ENCODE data around the gene ARHGAP21. TPM values are rescaled to one million over a fixed set of nuclear protein-coding genes. Genes with fewer than 3 reads are reported as not detected.
"Not testable (repeated sequence)": the region's sequence is repeated elsewhere in the genome, so short reads cannot be mapped to it uniquely, and the experiment has no call there.

The ARHGAP21 gene
- total and polyA plus RNA-seq, 2 experiments from 2014 or later: 28.7 to 176 TPM

DNA sequence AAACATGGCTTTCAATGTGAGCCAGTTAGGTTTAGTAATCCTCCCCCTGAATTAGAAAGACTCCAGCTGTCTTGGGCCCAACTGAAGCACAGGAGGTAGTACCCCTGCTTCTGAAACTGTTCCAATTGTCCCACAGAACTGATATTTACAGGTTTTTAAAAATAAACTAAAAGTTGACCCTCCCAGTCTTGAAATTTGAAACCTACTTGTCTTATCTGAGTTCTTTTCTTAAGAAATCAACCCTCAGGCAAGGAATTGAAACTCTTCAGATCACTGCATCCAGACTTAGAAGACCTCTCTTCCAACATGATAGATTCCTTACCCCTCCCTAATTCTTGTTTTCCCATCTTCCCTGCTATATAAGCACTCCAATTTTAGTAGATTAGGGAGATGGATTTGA lies 13.3 kb upstream of the ARHGAP21 start:
- Histone ChIP-seq H3K36me3 (ENCODE audit: low read depth) (no peaks in the 10 kb centered on the region), H2AFZ (no peak overlapping the region), H3K27ac (no peak overlapping the region), H3K27me3 (replicated peaks; ENCODE audit: insufficient read depth) (no peaks in the 10 kb centered on the region), H3K79me2 (ENCODE audit: insufficient read depth) (no peaks in the 10 kb centered on the region), H4K20me1 (ENCODE audit: insufficient read depth) (no peaks in the 10 kb centered on the region), H3F3A (ENCODE audit: insufficient read depth) (no peaks in the 10 kb centered on the region), H3K4me1 (ENCODE audit: insufficient read depth) (no peaks in the 10 kb centered on the region), H3K9me2 (ENCODE audit: insufficient read depth) (no peaks in the 10 kb centered on the region), H3K4me2 (ENCODE audit: unreplicated experiment) (no peak overlapping the region), H3K4me3 (no peak overlapping the region), H3K9ac (no peak overlapping the region), H3K9me3 (ENCODE audit: low read depth) (no peaks in the 10 kb centered on the region)
- no peak for DNase-seq
- in situ Hi-C loops (cut with MboI): no loop called here
- TF ChIP-seq EZH2phosphoT487 (IDR thresholded peaks at IDR 0.05; ENCODE audit: insufficient read depth, low read depth) (no peak), EZH2 (IDR thresholded peaks at IDR 0.05; ENCODE audit: insufficient read depth, poor library complexity, severe bottlenecking) (no peak)

- H3F3A ChIP-seq (ENCODE audit: insufficient read depth): no peaks in the 10 kb centered on the region
- H3K79me2 ChIP-seq (ENCODE audit: insufficient read depth): no peaks in the 10 kb centered on the region
- WGBS, 2 experiments (ENCODE audit: low coverage in 1 of 2, low lambda C conversion rate in 2 of 2, missing lambda C conversion rate in 2 of 2): 80 to 96% methylated on average over 1 of the region's 1 CpG
- DNase-seq: no peak
- H2AFZ ChIP-seq: no peak overlapping the region
- H3K4me2 ChIP-seq (ENCODE audit: unreplicated experiment): no peak overlapping the region
- TF ChIP-seq EZH2 (IDR thresholded peaks at IDR 0.05; ENCODE audit: insufficient read depth, poor library complexity, severe bottlenecking) (no peak), EZH2phosphoT487 (IDR thresholded peaks at IDR 0.05; ENCODE audit: insufficient read depth, low read depth) (no peak)
- no peaks in the 10 kb centered on the region for H4K20me1 ChIP-seq (ENCODE audit: insufficient read depth)
- H3K27me3 ChIP-seq (replicated peaks; ENCODE audit: insufficient read depth): no peaks in the 10 kb centered on the region
- H3K9me2 ChIP-seq (ENCODE audit: insufficient read depth): no peaks in the 10 kb centered on the region
- H3K27ac ChIP-seq: no peak overlapping the region
- H3K4me3 ChIP-seq: no peak overlapping the region
- no peaks in the 10 kb centered on the region for H3K4me1 ChIP-seq (ENCODE audit: insufficient read depth)
- no peak overlapping the region for H3K9ac ChIP-seq
- in situ Hi-C loops (cut with MboI): no loop called here
- no peaks in the 10 kb centered on the region for H3K36me3 ChIP-seq (ENCODE audit: low read depth)
- no peaks in the 10 kb centered on the region for H3K9me3 ChIP-seq (ENCODE audit: low read depth)
Measured at GRCh38 chr10:24731942-24732341, 8.3 kb upstream of the ARHGAP21 start.

- no peak for DNase-seq
- H3K4me3 ChIP-seq: no peak overlapping the region
Measured at GRCh38 chr10:24730811-24731210, 7.1 kb upstream of the ARHGAP21 start.

GRCh38 chr10:24727786-24728185 lies 4.1 kb upstream of the ARHGAP21 start:
- no peaks in the 10 kb centered on the region for H3K36me3 ChIP-seq (ENCODE audit: low read depth)
- in situ Hi-C loops (cut with MboI): no loop called here
- no peak overlapping the region for H3K9ac ChIP-seq
- H3K9me3 ChIP-seq (ENCODE audit: low read depth): no peaks in the 10 kb centered on the region
- no peaks in the 10 kb centered on the region for H3K27me3 ChIP-seq (replicated peaks; ENCODE audit: insufficient read depth)
- no peak overlapping the region for H3K27ac ChIP-seq
- no peaks in the 10 kb centered on the region for H3K9me2 ChIP-seq (ENCODE audit: insufficient read depth)
- no peak overlapping the region for H3K4me3 ChIP-seq
- whole genome bisulfite sequencing, 2 experiments (ENCODE audit: low coverage in 1 of 2, low lambda C conversion rate in 2 of 2, missing lambda C conversion rate in 2 of 2): 82 to 84% methylated on average over 9 of the region's 9 CpGs
- 0 out of 2 replicates have a peak, but pooled peaks cover 4% of the 10 kb centered on the region for H3K4me1 ChIP-seq (ENCODE audit: insufficient read depth)
- H3F3A ChIP-seq (ENCODE audit: insufficient read depth): no peaks in the 10 kb centered on the region
- H3K4me2 ChIP-seq (ENCODE audit: unreplicated experiment): no peak overlapping the region
- H4K20me1 ChIP-seq (ENCODE audit: insufficient read depth): no peaks in the 10 kb centered on the region
- TF ChIP-seq EZH2 (IDR thresholded peaks at IDR 0.05; ENCODE audit: insufficient read depth, poor library complexity, severe bottlenecking): no peak
- TF ChIP-seq EZH2phosphoT487 (IDR thresholded peaks at IDR 0.05; ENCODE audit: insufficient read depth, low read depth): no peak
- no peaks in the 10 kb centered on the region for H3K79me2 ChIP-seq (ENCODE audit: insufficient read depth)
- H2AFZ ChIP-seq: no peak overlapping the region
- DNase-seq: peak; percentile 22

More at GRCh38 chr10:24730811-24731210, 7.1 kb upstream of the ARHGAP21 start:
- Histone ChIP-seq H3K36me3 (ENCODE audit: low read depth) (no peaks in the 10 kb centered on the region), H3K27ac (no peak overlapping the region), H3K79me2 (ENCODE audit: insufficient read depth) (no peaks in the 10 kb centered on the region), H3K4me1 (ENCODE audit: insufficient read depth) (no peaks in the 10 kb centered on the region), H2AFZ (no peak overlapping the region), H3K9me3 (ENCODE audit: low read depth) (no peaks in the 10 kb centered on the region), H3K27me3 (replicated peaks; ENCODE audit: insufficient read depth) (no peaks in the 10 kb centered on the region), H3K9me2 (ENCODE audit: insufficient read depth) (no peaks in the 10 kb centered on the region), H3K9ac (no peak overlapping the region), H3F3A (ENCODE audit: insufficient read depth) (no peaks in the 10 kb centered on the region), H4K20me1 (ENCODE audit: insufficient read depth) (no peaks in the 10 kb centered on the region), H3K4me2 (ENCODE audit: unreplicated experiment) (no peak overlapping the region)
- no peak for TF ChIP-seq EZH2phosphoT487 (IDR thresholded peaks at IDR 0.05; ENCODE audit: insufficient read depth, low read depth)
- 52 to 60% methylated on average over 3 of the region's 3 CpGs for WGBS, 2 experiments (ENCODE audit: low coverage in 1 of 2, low lambda C conversion rate in 2 of 2, missing lambda C conversion rate in 2 of 2)
- in situ Hi-C loops (cut with MboI): no loop called here

- Histone ChIP-seq H3K27ac (no peak overlapping the region), H3K9ac (no peak overlapping the region), H4K20me1 (ENCODE audit: insufficient read depth) (no peaks in the 10 kb centered on the region), H3K36me3 (ENCODE audit: low read depth) (no peaks in the 10 kb centered on the region), H3K9me2 (ENCODE audit: insufficient read depth) (no peaks in the 10 kb centered on the region), H3K9me3 (ENCODE audit: low read depth) (no peaks in the 10 kb centered on the region), H3K4me2 (ENCODE audit: unreplicated experiment) (no peak overlapping the region), H3K27me3 (replicated peaks; ENCODE audit: insufficient read depth) (no peaks in the 10 kb centered on the region), H3K4me3 (no peak overlapping the region), H2AFZ (no peak overlapping the region), H3K4me1 (ENCODE audit: insufficient read depth) (0 out of 2 replicates have a peak, but pooled peaks cover 4% of the 10 kb centered on the region), H3F3A (ENCODE audit: insufficient read depth) (peaks cover 5% of the 10 kb centered on the region; the same call in 1 of the 2 replicates), H3K79me2 (ENCODE audit: insufficient read depth) (peaks cover 10% of the 10 kb centered on the region)
- TF ChIP-seq EZH2 (IDR thresholded peaks at IDR 0.05; ENCODE audit: insufficient read depth, poor library complexity, severe bottlenecking) (no peak), EZH2phosphoT487 (IDR thresholded peaks at IDR 0.05; ENCODE audit: insufficient read depth, low read depth) (no peak)
- WGBS, 2 experiments (ENCODE audit: low coverage in 1 of 2, low lambda C conversion rate in 2 of 2, missing lambda C conversion rate in 2 of 2): 94 to 97% methylated on average over 5 of the region's 5 CpGs
- DNase-seq: no peak
- in situ Hi-C loops (cut with MboI): no loop called here
Measured at GRCh38 chr10:24726626-24727025, 2.9 kb upstream of the ARHGAP21 start.

DNA sequence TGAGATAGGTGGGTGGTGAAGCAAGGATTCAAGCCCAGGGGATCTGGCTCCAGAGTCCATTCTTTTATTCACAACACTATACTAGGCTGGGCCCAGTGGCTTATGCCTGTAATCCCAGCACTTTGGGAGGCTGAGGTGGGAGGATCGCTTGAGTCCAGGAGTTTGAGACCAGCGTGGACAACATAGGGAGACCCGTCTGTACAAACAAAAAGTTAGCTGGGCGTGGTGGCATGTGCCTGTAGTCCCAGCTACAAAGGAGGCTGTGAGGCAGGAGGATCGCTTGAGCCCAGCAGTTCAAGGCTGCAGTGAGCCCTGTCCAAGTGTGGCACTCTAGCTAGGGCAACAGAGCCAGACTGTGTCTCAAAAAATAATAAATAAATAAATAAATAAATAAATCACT lies 2.3 kb upstream of the ARHGAP21 start:
- H3F3A ChIP-seq (ENCODE audit: insufficient read depth); H4K20me1 ChIP-seq (ENCODE audit: insufficient read depth); H2AFZ ChIP-seq; H3K9me3 ChIP-seq (ENCODE audit: low read depth); in situ Hi-C loops (cut with MboI); H3K9me2 ChIP-seq (ENCODE audit: insufficient read depth); H3K4me3 ChIP-seq; H3K4me2 ChIP-seq (ENCODE audit: unreplicated experiment); H3K9ac ChIP-seq; H3K27ac ChIP-seq; H3K36me3 ChIP-seq (ENCODE audit: low read depth); H3K4me1 ChIP-seq (ENCODE audit: insufficient read depth); DNase-seq; H3K27me3 ChIP-seq (replicated peaks; ENCODE audit: insufficient read depth): not testable (repeated sequence)
- WGBS, 2 experiments (ENCODE audit: low coverage in 1 of 2, low lambda C conversion rate in 2 of 2, missing lambda C conversion rate in 2 of 2): 83 to 95% methylated on average over 5 of the region's 5 CpGs
- H3K79me2 ChIP-seq (ENCODE audit: insufficient read depth): peaks cover 16% of the 10 kb centered on the region

Measured in GM23248 (cell line).